Measurements from ENCODE around the gene PROCA1.

DNA sequence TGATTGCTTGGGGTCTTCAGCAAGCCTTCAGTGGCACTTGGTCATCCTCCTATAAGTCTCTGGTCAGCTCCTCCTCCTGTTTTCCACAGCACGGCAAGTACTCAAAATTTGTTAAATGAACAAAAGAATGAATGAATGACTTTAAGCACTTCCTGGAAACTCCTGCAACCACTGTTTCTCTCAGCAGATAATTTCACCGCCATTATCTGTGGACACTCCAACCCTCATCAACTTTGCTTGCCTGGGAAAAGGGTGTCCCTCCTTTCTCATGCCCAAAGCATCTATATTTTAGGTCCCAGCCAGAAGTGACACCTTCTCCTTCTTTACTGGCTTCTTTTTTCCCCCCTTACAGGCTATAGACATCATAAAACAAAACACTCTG is 4.4 kb downstream of the PROCA1 start:
- TF ChIP-seq, protein P1, sequence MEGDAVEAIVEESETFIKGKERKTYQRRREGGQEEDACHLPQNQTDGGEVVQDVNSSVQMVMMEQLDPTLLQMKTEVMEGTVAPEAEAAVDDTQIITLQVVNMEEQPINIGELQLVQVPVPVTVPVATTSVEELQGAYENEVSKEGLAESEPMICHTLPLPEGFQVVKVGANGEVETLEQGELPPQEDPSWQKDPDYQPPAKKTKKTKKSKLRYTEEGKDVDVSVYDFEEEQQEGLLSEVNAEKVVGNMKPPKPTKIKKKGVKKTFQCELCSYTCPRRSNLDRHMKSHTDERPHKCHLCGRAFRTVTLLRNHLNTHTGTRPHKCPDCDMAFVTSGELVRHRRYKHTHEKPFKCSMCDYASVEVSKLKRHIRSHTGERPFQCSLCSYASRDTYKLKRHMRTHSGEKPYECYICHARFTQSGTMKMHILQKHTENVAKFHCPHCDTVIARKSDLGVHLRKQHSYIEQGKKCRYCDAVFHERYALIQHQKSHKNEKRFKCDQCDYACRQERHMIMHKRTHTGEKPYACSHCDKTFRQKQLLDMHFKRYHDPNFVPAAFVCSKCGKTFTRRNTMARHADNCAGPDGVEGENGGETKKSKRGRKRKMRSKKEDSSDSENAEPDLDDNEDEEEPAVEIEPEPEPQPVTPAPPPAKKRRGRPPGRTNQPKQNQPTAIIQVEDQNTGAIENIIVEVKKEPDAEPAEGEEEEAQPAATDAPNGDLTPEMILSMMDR (IDR thresholded peaks at IDR 0.05): no peak
- TF ChIP-seq POLR2AphosphoS5 (IDR thresholded peaks at IDR 0.05; ENCODE audit: low read depth, low read length) (no peak), SIN3A (IDR thresholded peaks at IDR 0.05; ENCODE audit: borderline replicate concordance, insufficient read depth, low read depth, low read length) (no peak)
- TF ChIP-seq, protein P2, sequence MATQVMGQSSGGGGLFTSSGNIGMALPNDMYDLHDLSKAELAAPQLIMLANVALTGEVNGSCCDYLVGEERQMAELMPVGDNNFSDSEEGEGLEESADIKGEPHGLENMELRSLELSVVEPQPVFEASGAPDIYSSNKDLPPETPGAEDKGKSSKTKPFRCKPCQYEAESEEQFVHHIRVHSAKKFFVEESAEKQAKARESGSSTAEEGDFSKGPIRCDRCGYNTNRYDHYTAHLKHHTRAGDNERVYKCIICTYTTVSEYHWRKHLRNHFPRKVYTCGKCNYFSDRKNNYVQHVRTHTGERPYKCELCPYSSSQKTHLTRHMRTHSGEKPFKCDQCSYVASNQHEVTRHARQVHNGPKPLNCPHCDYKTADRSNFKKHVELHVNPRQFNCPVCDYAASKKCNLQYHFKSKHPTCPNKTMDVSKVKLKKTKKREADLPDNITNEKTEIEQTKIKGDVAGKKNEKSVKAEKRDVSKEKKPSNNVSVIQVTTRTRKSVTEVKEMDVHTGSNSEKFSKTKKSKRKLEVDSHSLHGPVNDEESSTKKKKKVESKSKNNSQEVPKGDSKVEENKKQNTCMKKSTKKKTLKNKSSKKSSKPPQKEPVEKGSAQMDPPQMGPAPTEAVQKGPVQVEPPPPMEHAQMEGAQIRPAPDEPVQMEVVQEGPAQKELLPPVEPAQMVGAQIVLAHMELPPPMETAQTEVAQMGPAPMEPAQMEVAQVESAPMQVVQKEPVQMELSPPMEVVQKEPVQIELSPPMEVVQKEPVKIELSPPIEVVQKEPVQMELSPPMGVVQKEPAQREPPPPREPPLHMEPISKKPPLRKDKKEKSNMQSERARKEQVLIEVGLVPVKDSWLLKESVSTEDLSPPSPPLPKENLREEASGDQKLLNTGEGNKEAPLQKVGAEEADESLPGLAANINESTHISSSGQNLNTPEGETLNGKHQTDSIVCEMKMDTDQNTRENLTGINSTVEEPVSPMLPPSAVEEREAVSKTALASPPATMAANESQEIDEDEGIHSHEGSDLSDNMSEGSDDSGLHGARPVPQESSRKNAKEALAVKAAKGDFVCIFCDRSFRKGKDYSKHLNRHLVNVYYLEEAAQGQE (IDR thresholded peaks at IDR 0.05; ENCODE audit: insufficient read depth in 1 of 2, low read depth in 2 of 2, low read length in 1 of 2): no peak
